ENCODE data around the gene PLA2G4D.

PLA2G4D gene

DNA sequence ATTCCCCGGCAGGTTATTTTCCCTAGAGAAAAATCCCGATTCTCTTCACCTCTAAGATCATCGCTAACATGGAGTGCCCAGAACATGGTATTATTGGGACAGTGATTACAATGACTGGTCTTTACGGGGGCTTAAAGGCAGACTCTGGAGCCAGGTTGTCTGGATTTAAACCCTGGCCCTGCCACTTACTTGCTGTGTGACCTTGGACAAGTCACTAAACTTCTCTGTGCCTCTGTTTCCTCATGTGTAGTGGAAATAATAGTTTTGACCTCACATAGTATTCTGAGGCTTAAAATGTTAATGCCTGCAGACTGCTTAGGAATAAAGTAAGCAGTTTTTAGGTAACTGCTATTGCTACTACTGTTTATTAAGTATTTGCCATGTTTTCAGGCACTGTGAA lies 4.4 kb downstream of the PLA2G4D start:
- TF ChIP-seq, protein P1, sequence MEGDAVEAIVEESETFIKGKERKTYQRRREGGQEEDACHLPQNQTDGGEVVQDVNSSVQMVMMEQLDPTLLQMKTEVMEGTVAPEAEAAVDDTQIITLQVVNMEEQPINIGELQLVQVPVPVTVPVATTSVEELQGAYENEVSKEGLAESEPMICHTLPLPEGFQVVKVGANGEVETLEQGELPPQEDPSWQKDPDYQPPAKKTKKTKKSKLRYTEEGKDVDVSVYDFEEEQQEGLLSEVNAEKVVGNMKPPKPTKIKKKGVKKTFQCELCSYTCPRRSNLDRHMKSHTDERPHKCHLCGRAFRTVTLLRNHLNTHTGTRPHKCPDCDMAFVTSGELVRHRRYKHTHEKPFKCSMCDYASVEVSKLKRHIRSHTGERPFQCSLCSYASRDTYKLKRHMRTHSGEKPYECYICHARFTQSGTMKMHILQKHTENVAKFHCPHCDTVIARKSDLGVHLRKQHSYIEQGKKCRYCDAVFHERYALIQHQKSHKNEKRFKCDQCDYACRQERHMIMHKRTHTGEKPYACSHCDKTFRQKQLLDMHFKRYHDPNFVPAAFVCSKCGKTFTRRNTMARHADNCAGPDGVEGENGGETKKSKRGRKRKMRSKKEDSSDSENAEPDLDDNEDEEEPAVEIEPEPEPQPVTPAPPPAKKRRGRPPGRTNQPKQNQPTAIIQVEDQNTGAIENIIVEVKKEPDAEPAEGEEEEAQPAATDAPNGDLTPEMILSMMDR (IDR thresholded peaks at IDR 0.05; ENCODE audit: low read depth, low read length, poor library complexity, severe bottlenecking), result no peak
- no peak for TF ChIP-seq EZH2phosphoT487 (IDR thresholded peaks at IDR 0.05; ENCODE audit: borderline replicate concordance, low read length)
- Histone ChIP-seq H3K79me2 (ENCODE audit: control insufficient read depth, low read length) (no peaks in the 10 kb centered on the region), H3K4me1 (ENCODE audit: control insufficient read depth, low read length) (peaks cover 6% of the 10 kb centered on the region; the same call in 1 of the 2 replicates), H3K36me3 (ENCODE audit: control insufficient read depth, low read length) (no peaks in the 10 kb centered on the region), H3F3A (ENCODE audit: control insufficient read depth, insufficient read depth) (no peaks in the 10 kb centered on the region), H3K27me3 (ENCODE audit: control insufficient read depth, low read length) (peaks cover 9% of the 10 kb centered on the region), H3K9me2 (replicated peaks; ENCODE audit: control insufficient read depth, low read length) (no peaks in the 10 kb centered on the region), H3K9me3 (ENCODE audit: control insufficient read depth, insufficient read depth, low read length) (no peaks in the 10 kb centered on the region), H3K4me3 (ENCODE audit: low read length) (no peak overlapping the region), H3K27ac (ENCODE audit: low read depth, low read length) (no peak overlapping the region), H4K20me1 (ENCODE audit: control insufficient read depth, insufficient read depth, low read depth, low read length) (no peaks in the 10 kb centered on the region), H3K4me2 (ENCODE audit: low read length) (no peak overlapping the region)

DNA sequence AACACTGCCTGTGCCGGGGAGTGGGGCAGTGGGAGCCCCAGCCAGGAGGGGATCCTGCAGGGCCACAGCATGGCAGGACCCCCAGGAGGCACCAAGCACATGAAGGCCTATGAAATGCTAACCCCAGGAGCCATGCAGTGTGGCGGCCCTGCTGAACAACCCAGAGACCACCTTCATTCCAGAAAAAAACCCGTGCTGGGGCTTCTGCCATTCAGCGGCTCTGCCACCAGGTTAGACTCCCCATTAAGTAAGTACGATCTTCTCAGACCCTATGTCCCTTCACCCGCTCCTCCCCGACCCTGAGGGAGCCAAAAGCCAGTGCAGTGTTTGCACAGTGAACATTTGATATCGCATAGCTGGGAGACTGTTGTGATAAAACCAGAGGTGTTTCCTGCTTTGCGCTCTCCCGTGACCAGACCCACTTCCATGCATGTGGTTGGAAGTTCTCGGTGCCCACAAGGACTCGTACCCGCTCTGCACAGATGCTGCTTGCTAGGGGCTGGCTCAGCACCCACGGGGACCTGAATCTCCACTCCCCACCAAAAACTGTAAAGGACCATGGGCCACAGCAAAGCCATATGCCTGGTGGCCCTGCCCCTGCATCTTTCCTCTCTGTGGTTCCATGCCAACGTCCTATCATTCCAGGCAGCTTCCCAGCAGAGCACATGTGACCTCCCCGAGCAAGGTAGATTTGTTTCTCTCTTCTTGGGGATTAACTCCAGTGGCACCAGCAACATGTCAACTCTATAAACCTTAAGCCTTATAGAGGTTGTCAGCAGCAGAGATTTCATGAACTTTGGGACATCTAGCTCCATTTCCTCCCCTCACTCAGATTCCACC lies 5.3 kb downstream of the PLA2G4D start:
- no peak overlapping the region for H3K27ac ChIP-seq (ENCODE audit: low read depth, low read length)
- no peaks in the 10 kb centered on the region for H3F3A ChIP-seq (ENCODE audit: control insufficient read depth, insufficient read depth)
- no peak overlapping the region for H3K4me2 ChIP-seq (ENCODE audit: low read length)
- no peak overlapping the region for H3K4me3 ChIP-seq (ENCODE audit: low read length)
- no peaks in the 10 kb centered on the region for H3K36me3 ChIP-seq (ENCODE audit: control insufficient read depth, low read length)
- H3K9me2 ChIP-seq (replicated peaks; ENCODE audit: control insufficient read depth, low read length), result no peaks in the 10 kb centered on the region
- peaks cover 9% of the 10 kb centered on the region for H3K27me3 ChIP-seq (ENCODE audit: control insufficient read depth, low read length)
- H3K79me2 ChIP-seq (ENCODE audit: control insufficient read depth, low read length), result no peaks in the 10 kb centered on the region
- no peak for TF ChIP-seq EZH2phosphoT487 (IDR thresholded peaks at IDR 0.05; ENCODE audit: borderline replicate concordance, low read length)
- TF ChIP-seq, protein P1 (IDR thresholded peaks at IDR 0.05; ENCODE audit: low read depth, low read length, poor library complexity, severe bottlenecking), result no peak
- no peaks in the 10 kb centered on the region for H3K9me3 ChIP-seq (ENCODE audit: control insufficient read depth, insufficient read depth, low read length)
- H4K20me1 ChIP-seq (ENCODE audit: control insufficient read depth, insufficient read depth, low read depth, low read length), result no peaks in the 10 kb centered on the region
- H3K4me1 ChIP-seq (ENCODE audit: control insufficient read depth, low read length), result no peaks in the 10 kb centered on the region

DNA sequence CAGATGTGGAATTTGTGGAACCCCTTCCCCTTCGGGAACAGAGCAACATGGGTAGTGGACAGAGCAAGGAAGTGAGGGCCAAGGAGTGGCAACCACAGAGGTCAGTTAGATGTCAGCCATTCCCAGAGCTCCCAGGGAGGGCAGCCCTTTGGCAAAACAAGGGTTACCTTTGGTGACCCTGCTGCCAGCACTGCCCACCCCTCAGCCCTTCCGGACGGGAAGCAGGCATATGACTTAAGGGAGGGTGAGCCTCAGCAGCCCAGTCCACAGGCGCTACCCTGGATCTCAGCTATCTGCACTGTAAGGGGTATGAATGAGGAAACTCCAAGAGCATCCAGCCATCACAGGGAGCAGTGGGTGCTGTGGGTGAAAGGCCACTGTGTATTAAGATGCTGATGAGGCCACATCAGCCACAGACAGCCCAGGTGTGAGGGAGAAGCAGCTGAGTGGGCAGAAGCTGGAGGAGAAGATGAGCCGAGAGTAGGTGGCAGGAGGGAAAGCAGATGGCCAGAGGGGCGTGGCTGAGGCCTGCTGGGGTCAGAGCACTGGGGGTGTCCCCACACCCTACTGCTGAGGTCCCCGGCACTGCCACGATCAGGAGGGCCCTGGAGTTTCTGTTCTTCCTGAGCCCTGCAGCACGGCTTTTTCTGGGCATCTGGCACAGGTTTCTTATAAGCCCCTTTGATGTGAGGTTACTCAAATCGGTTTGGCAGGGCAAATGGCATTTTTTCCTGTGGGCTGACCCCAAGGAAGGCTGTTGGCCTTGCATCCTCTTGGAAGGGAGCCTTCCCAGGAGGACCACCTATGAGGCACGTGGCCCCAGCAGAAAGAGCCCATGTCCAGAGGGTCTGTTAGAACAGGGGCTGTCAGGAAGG lies 6.2 kb downstream of the PLA2G4D start:
- H3K36me3 ChIP-seq (ENCODE audit: control insufficient read depth, low read length), result no peaks in the 10 kb centered on the region
- H3F3A ChIP-seq (ENCODE audit: control insufficient read depth, insufficient read depth), result no peaks in the 10 kb centered on the region
- H3K4me2 ChIP-seq (ENCODE audit: low read length), result no peak overlapping the region
- H3K9me2 ChIP-seq (replicated peaks; ENCODE audit: control insufficient read depth, low read length), result no peaks in the 10 kb centered on the region
- no peak overlapping the region for H3K4me3 ChIP-seq (ENCODE audit: low read length)
- no peaks in the 10 kb centered on the region for H3K79me2 ChIP-seq (ENCODE audit: control insufficient read depth, low read length)
- no peaks in the 10 kb centered on the region for H3K4me1 ChIP-seq (ENCODE audit: control insufficient read depth, low read length)
- H3K27ac ChIP-seq (ENCODE audit: low read depth, low read length), result no peak overlapping the region
- no peaks in the 10 kb centered on the region for H4K20me1 ChIP-seq (ENCODE audit: control insufficient read depth, insufficient read depth, low read depth, low read length)
- H3K27me3 ChIP-seq (ENCODE audit: control insufficient read depth, low read length), result peaks cover 9% of the 10 kb centered on the region
- no peaks in the 10 kb centered on the region for H3K9me3 ChIP-seq (ENCODE audit: control insufficient read depth, insufficient read depth, low read length)
- TF ChIP-seq, protein P1 (IDR thresholded peaks at IDR 0.05; ENCODE audit: low read depth, low read length, poor library complexity, severe bottlenecking), result no peak
- no peak for TF ChIP-seq EZH2phosphoT487 (IDR thresholded peaks at IDR 0.05; ENCODE audit: borderline replicate concordance, low read length)
